Skin epidermis (tissue), 12 donors: Measurements from ENCODE around the gene THRSP.
"Not testable (repeated sequence)": the region's sequence is repeated elsewhere in the genome, so short reads cannot be mapped to it uniquely, and the experiment has no call there.

Experiments used
- H3K27ac ChIP-seq, 21 experiments: fragments of 200-600 bp; sonication (generic) in 11 of 21; one replicate each; pipeline ENCODE4 v1.5.0; 2020; ENCODE audit warnings: mild to moderate bottlenecking in 3 of 21, inconsistent platforms in 2 of 21, moderate library complexity in 2 of 21
- H3K4me3 ChIP-seq, 7 experiments: fragments of 200-600 bp; sonication (generic) in 2 of 7; one replicate each; pipeline ENCODE4 v1.5.0; 2020; ENCODE audit warnings: inconsistent platforms in 2 of 7, mild to moderate bottlenecking in 2 of 7, moderate library complexity in 1 of 7

Gene THRSP, protein sequence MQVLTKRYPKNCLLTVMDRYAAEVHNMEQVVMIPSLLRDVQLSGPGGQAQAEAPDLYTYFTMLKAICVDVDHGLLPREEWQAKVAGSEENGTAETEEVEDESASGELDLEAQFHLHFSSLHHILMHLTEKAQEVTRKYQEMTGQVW

DNA sequence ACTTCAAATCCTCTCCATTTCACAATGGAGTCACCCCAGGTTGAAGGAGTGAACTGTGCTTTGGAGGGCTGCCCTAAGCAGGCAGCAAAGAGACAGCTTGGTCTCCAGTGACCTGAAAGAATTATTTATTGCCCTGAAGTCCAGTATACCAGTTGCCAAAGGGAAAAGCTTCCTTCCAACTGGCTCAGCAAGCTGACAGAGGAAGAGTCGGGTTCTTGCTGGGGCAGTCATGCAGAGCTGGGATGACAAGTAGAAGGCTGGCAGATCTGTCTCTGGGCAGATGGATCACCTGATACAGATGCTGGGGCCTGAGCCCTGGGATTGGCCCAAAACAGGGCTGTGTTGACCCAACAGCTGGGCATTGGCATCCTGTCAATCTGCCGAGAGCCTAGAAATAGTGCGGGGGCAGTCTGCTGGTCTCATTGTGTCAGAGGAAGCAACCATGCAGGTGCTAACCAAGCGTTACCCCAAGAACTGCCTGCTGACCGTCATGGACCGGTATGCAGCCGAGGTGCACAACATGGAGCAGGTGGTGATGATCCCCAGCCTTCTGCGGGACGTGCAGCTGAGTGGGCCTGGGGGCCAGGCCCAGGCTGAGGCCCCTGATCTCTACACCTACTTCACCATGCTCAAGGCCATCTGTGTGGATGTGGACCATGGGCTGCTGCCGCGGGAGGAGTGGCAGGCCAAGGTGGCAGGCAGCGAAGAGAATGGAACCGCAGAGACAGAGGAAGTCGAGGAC lies at the start of gene THRSP:
Gene THRSP, plus strand, starts transcription at position 422 of the 742 bp plus-strand sequence. Its CDS starts 21 bp downstream, at position 443.
- Histone ChIP-seq H3K4me3 (peak within 1 kb of the TSS in 1 of 7 experiments; percentile 5), H3K27ac (peak within 1 kb of the TSS in 1 of 21 experiments; percentile 51)

DNA sequence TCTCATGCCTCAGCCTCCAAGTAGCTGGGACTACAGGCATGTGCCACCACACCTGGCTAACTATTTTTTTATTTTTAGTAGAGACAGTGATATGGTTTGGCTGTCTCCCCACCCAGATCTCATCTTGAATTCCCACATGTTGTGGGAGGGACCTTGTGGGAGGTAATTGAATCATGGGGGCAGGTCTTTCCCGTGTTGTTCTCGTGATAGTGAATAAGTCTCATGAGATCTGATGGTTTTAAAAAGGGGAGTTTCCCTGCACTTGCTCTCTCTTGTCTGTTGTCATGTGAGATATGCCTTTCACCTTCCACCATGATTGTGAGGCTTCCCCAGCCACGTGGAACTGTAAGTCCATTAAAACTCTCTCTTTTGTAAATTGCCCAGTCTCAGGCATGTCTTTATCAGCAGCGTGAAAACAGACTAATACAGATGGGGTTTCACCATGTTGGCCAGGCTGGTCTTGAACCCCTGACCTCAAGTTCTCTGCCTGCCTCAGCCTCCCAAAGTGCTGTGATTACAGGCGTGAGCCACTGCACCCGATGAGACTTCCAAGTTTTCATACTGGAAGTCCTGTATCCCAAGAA lies 48.6 kb upstream of the THRSP start:
- H3K4me3 ChIP-seq, H3K27ac ChIP-seq: not testable (repeated sequence)

DNA sequence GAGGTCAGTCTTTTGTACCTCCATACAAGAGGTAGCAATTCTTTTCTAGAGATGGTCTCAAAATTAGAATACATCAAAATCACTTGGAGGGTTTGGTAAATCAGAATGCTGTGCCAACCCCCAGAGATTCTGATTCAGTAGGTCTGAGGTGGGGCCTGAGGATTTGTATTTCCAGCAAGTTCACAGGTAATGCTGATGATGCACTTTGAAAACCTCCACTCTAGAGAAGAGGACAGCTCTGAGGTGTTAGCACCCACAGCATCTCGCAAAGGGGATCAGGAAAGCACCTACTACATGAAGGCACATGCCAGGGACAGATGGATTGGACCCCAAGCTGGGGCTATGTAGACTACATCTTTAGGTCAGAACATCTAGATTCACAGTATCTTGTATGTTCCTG lies 47.8 kb upstream of the THRSP start:
- Histone ChIP-seq H3K4me3 (no peak overlapping the region), H3K27ac (no peak overlapping the region)

DNA sequence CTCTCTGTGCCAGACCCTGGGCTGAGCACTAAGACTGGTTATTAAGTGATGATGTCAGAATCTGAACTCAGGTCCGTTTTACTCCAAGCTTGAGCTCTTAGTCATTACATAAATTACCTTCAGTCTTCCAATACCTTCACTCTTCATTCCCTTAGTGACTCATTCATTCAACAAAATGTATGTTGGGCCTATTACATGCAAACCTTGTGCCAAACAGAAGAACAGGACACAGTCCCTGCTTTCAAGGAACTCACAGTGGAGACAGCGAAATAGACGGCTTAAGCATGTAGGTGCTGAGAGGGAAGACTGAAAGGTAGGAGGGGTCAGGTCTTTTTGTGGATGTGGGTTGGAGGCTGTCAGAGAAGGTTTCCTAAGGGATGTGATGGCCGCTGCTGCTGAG lies 43.9 kb upstream of the THRSP start:
- no peak overlapping the region for H3K4me3 ChIP-seq
- H3K27ac ChIP-seq, result no peak overlapping the region

DNA sequence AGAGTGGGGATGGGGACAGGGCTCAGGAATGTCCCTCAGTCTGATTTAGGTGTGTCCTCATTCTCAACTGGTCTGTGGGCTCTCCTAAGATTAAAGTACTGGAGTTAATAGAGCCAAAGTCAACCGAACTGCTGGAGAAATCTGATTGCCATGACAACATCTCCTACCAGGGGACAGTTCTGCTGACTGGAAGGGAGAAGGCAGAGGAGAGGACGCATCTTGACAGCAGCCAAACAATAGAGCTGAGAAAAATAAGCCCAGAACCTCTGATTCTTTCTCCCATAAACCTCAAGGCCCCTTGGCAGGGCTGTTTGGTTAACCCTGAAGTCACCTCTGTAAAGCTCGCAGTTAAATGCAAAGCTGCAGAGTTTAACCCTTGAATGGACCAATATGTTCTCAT lies 43.4 kb upstream of the THRSP start:
- Histone ChIP-seq H3K4me3 (no peak overlapping the region), H3K27ac (no peak overlapping the region)

DNA sequence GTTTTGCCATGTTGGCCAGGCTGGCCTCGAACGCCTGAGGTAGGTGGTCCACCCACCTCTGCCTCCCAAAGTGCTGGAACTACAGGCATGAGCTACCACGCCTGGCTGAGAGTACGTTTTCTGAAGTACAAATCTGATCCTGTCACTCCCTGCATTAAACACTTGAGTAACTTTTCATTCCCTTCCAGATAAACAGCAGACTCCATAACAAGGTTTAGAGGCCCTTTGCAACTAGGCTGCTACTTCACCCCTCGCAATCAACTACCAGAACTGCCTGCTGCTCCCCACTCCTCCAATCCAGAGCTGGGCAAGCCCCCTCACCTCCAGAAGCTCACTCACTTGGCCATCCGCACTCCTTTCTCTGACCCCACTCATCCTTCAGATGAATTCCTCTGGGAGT lies 42.0 kb upstream of the THRSP start:
- Histone ChIP-seq H3K27ac (no peak overlapping the region), H3K4me3 (no peak overlapping the region)

DNA sequence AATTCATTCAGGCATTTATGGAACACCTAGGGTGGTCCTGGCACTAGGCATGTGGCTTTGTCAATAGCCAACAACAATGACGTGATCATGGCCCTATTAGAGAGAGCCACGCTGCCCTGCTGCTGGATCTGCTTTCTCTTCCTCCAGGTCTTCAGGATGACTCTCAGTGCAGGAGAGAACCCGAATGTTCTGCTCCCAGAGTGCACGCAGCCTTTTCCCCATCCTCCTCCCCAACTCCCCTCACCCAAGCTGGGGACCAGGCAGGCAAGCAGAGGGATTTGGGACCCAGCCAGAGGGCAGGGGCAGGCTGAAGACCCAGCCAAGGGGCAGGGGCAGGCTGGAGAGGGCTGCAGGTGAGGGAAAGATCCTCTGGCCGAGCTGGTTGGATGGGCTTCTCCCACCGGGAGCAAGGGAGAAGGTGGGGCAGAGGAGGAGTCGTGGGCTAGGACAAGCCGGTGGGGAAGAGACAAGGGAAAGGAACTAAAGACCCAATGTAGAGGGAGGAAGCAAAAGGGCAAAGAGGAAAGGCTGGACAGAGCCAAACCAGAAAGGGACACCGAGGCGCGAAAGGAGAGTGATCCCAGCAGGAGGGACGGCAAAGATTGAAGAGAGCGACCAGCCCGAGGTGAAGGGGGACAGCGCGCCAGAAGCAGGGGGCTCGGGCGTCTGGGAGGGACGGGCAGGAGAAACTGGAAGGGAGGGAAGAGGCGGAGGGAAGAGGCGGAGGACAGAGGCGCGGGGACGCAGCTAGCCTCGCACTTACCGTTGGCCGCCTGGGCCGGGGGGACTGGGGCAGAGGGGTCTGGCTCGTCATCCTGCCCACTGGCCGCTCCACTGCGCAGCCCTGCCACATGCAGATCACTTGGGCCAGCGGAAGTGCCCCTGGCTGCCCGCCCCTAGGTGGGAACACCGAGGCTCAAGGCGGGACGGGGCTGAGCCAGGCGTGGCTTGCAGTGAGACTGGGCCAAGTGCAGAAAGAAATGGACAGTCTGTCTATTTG lies 41.0 kb upstream of the THRSP start, which contains the start of gene KCTD14:
Gene KCTD14, minus strand, starts transcription at position 880 of the 1,000 bp plus-strand sequence. Its CDS starts 27 bp downstream, at position 853.
- peak within 1 kb of the TSS; percentile 20 to 45 (median 33) for H3K4me3 ChIP-seq
- H3K27ac ChIP-seq, result peak within 1 kb of the TSS in 10 of 21 experiments; percentile 0 to 86 (median 56)

DNA sequence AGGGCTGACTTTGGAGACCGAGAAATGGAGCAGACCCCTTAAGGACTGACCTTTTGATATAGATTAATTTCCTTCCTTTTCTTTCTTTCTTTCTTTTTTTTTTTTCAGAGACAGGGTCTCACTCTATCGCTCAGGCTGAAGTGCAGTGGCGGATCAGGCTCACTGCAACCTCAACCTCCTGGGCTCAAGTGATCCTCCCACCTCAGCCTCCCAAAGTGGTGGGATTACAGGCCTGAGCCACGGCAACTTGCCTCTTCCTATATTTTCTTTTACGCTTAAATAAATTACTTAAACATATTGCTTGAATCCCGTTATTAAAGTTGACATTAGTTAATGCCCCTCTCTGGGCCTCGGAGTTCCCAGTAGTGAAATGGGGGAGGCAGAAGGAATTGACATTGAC lies 40.2 kb upstream of the THRSP start:
- peak overlapping the region; percentile 20 to 45 (median 33) for H3K4me3 ChIP-seq
- peak overlapping the region in 7 of 21 experiments; percentile 42 to 86 (median 58) for H3K27ac ChIP-seq

DNA sequence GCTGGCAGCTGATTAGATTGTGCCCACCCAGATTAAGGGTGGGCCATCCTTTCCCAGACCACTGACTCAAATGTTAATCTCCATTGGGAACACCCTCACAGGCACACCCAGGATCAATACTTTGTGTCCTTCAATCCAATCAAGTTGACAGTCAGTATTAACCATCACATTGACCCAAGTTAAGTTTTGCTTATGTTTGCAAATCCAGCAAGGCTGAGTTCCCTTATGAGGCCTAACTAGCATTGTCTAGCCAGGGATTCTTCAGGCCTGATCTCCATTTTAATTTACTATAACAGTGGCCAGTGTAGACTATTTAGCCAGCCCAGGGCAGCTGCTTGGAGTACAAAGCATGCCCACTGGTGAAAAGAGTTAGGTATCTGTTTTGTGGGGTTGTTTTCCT lies 38.3 kb upstream of the THRSP start:
- Histone ChIP-seq H3K4me3 (no peak overlapping the region), H3K27ac (no peak overlapping the region)

DNA sequence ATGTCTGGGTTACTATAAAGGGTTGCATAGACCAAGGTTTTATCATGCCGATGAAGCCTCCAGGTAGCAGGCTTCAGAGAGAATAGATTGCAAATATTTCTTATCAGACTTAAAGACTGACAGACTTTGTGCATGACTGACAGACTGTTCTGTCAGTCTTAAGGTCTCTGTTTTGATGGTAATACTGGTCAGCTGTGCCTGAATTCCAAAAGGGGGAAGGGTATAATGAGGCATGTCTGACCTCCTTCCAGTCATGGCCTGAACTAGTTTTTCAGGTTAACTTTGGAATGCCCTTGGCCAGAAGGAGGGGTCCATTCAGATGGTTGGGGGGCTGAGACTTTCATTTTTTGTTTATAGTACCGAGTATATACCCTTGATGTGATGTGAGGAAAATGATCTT lies 35.9 kb upstream of the THRSP start:
- Histone ChIP-seq H3K4me3 (no peak overlapping the region), H3K27ac (no peak overlapping the region)

DNA sequence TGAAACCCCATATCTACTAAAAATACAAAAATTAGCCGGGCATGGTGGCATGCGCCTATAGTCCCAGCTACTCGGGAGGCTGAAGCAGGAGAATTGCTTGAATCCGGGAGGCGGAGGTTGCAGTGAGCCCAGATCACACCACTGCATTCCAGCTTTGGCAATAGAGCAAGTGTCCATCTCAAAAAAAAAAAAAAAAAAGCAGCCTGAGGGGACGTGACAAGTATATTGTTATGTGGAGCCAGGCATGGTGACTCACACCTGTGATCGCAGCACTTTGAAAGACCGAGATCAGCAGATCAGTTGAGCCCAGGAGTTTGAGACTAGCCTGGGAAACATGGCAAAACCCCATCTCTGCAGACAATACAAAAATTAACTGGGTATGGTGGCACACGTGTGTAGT lies 35.2 kb upstream of the THRSP start:
- H3K4me3 ChIP-seq, H3K27ac ChIP-seq: not testable (repeated sequence)

DNA sequence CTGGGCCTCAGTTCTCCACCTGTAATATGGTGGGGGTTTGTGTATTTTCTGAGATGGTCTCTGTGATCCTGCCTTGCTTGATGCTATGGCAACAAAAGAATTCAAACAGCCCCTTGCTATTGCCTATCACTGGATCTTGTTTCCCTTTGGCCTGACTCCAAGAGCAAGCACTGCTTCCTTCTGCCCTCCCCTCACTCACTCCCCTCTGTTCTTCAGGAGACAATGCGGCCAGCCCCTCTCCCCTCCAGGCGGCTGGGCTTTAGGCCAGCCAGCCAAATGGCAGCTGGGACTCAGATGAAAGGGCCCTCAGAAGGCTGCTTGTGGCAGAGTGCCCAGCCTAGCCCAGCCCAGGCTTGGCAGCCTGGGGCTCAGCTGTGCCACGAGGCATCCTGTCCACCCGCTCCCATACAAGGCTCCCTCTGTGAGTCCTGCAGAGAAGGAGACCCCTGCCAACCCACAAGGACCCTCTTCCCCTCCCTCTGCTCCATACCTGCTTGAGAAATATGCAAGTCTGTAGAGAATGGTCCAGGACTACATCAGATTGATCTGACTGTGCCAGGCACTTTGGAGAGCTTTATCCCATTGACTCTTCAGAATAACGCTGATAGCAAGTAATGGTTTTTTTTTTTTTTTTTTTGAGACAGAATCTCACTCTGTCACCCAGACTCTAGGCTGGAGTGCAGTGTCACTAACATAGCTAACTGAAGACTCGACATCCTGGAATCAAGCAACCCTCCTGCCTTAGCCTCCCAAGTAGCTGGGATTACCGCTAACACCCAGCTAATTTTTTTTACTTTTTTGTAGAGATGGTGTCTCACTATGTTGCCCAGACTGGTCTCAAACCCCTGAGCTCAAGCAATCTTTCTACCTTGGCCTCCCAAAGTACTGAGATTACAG lies 33.0 kb upstream of the THRSP start:
- H3K4me3 ChIP-seq, result no peak overlapping the region

DNA sequence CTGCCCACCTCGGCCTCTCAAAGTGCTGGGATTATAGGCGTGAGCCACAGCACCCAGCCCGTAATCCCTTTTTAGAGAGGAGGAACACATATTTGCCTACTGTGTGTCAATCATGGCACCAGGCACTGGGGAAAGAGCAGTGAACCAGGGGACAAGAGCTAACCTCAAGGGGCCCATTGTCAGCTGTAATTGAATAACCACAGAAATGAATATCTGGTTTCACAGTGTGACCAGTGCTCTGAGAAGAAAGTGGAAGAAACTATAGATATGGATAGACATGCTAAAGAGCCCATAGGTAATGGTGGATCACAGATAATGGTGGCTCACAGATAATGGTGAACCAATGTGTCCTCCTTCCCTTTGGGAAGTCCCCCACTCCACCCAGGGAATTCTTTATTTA lies 32.0 kb upstream of the THRSP start:
- no peak overlapping the region for H3K4me3 ChIP-seq
- no peak overlapping the region for H3K27ac ChIP-seq

More for the DNA sequence above, 33.0 kb upstream of the THRSP start:
- H3K27ac ChIP-seq, result no peak overlapping the region

DNA sequence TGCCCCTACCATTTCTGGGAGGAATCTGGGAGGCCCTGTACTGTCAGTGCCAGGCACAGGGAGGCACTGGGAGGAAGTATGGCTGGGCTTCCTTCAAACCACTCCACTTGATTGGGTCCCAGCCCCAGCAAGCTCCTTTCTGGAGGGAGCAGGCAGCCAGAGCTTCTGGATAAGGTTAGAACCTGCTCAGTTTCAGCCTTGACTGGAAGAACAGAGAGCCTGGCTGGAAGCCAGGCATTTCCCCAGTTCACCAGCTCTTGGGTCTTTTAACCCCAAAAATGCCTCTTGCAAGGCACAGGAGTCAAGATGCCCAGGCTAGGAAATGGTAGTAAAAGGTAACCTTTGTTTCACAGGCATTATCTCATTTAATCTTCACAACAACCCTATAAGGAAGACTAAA lies 31.6 kb upstream of the THRSP start:
- Histone ChIP-seq H3K27ac (no peak overlapping the region), H3K4me3 (no peak overlapping the region)

DNA sequence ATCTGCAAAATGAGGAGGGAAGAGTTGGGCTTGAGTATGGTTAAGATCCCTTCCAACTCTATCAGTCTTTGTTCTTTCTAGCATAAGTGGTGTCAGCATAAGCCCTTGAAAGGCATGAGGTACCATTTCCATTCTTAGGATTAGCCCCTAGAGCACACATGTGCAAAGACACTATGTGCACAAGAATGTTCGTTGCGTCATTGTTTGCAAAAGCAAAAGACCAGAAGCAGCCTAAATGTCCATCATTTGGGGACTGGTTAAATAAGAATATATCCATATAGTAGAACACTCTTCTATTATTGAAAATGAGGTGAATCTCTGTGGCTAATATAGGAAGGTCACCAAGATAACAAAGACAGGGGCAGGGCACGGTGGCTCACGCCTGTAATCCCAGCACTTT lies 30.6 kb upstream of the THRSP start:
- Histone ChIP-seq H3K4me3 (no peak overlapping the region), H3K27ac (no peak overlapping the region)

DNA sequence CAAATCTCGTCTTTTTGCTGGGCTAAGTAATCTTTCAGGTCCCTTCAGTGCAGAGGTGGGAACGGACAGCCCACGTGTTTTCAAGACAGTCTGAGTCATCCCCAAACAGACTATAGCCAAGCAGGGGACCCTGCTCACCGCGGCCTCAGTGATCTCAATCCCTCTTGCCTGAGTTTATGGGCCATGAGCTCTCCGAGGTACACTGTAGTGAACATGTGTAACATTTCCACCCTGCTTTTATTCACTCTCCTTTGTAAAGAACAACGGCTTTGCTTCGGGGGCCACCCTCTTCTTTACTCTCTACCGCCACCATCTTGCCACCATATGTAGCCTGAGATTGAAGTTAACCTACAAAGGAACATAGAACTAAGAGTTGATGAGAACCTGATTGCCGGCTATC lies 29.0 kb upstream of the THRSP start:
- Histone ChIP-seq H3K4me3 (no peak overlapping the region), H3K27ac (no peak overlapping the region)

DNA sequence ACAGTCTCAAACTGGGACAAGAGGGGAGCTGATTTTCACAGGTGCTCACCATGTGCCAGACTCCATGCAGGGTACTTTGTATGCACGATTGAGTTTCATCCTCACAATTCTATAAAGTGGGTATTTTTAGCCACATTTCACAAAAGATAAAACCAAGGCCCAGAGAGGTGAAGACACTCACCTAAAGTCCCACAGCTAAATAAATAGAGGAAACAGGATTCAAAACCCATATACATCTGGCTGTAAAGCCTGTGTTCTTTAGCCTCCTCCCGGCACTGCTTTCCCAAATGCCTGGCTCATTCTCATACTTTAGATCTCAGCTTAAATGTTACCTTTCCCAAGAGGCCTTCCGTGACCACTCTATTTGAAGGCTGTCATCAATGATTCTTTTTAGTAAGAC lies 27.3 kb upstream of the THRSP start:
- Histone ChIP-seq H3K4me3 (no peak overlapping the region), H3K27ac (no peak overlapping the region)

DNA sequence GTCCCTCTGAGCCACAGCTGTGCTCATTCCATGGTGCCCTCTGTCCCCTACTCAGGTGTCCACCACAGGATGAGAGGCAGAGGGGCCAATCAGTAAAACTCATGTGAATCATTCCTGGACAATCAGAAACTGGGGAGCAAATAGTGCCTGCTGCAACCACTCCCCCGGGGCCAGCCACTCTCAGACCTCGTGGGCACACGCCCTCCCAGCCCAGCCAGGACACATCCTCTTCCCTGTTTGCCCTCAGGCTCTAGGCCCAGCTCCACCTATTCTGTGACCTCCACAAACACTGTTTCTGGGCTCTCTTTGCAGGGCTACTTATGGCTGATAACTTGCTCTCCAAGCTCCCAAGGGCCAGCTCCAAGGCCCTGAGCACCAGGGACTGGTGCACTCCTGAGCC lies 26.6 kb upstream of the THRSP start:
- no peak overlapping the region for H3K4me3 ChIP-seq
- no peak overlapping the region for H3K27ac ChIP-seq
